ENCODE data around the gene DISP2.

Gene DISP2

DNA sequence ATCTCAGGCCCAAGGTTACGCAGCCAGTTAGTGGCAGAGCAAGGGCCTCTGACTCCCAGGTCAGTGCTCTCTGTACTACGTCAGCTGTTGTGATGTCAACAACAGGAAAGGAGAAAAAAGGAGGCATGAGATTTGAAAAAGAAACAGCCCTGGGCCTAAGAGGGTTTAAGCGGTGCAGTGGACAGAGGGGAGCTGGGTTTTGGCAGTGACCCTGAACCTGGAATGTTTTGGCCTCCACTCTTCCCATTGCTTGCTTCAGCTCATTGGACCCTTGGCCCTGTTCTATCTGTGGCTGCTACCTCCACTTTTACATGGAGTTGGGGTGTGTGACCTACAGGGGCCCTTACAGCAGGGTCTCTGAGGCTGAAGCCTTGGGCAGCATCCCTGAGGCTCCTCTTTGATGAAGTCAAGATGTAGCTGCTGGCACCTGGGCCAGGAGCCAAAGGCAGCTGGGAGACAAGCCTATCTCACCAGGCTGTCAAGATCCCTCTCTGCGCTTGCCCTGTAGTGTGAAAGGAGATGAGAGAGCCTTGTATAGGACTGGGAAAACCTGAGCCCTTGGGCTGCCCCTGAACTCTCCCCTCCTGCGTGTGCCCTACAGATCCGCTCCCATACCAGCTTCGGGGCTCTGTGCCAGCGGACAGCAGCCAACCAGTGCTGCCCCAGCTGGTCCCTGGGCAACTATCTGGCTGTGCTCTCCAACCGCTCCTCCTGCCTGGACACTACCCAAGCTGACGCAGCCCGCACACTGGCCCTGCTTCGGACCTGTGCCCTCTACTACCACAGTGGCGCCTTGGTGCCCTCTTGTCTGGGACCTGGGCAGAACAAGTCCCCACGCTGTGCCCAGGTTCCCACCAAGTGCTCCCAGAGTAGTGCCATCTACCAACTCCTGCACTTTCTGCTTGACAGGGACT is 8.7 kb downstream of the DISP2 start:
- DNase-seq = no peak

DNA sequence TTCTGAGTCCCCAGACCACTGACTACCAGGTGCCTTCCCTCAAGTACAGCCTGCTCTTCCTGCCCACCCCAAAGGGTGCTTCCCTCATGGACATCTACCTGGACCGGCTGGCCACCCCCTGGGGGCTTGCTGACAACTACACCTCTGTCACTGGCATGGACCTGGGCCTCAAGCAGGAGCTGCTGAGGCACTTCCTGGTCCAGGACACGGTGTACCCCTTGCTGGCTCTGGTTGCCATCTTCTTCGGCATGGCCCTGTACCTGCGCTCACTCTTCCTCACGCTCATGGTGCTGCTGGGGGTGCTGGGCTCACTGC is 9.3 kb downstream of the DISP2 start:
- no peak for DNase-seq

DNA sequence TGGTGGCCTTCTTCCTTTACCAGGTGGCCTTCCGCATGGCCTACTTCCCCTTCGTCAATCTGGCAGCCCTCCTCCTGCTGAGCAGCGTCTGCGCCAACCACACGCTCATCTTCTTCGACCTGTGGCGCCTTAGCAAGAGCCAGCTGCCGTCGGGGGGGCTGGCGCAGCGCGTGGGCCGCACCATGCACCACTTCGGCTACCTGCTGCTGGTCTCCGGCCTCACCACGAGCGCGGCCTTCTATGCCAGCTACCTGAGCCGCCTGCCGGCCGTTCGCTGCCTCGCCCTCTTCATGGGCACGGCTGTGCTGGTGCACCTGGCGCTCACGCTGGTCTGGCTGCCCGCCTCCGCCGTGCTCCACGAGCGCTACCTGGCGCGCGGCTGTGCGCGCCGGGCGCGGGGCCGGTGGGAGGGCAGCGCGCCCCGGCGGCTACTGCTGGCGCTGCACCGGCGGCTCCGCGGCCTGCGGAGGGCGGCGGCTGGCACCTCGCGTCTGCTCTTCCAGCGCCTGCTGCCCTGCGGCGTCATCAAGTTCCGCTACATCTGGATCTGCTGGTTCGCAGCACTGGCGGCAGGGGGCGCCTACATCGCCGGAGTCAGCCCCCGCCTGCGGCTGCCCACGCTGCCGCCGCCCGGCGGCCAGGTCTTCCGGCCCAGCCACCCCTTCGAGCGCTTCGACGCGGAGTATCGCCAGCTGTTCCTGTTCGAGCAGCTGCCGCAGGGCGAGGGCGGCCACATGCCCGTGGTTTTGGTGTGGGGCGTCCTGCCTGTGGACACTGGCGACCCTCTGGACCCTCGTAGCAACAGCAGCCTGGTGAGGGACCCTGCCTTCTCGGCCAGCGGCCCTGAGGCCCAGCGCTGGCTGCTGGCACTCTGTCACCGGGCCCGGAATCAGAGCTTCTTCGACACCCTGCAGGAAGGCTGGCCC is 9.9 kb downstream of the DISP2 start:
- DNase-seq = peak; percentile 92

DNA sequence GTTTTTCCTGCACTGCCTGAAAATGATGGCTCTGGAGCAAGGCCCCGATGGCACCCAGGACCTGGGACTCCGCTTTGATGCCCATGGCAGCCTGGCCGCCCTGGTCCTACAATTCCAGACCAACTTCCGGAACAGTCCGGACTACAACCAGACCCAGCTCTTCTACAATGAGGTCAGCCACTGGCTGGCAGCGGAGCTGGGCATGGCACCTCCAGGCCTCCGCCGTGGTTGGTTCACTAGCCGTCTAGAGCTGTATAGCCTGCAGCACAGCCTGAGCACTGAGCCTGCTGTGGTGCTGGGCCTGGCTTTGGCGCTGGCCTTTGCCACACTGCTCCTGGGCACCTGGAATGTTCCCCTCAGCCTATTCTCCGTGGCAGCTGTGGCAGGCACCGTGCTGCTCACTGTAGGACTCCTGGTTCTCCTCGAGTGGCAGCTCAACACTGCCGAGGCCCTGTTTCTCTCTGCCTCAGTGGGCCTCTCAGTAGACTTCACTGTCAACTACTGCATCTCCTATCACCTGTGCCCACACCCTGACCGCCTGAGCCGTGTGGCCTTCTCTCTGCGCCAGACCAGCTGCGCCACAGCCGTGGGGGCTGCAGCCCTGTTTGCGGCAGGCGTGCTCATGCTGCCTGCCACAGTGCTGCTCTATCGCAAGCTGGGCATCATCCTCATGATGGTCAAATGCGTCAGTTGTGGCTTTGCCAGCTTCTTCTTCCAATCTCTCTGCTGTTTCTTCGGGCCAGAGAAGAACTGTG is 10.9 kb downstream of the DISP2 start:
- no peak for DNase-seq

DNA sequence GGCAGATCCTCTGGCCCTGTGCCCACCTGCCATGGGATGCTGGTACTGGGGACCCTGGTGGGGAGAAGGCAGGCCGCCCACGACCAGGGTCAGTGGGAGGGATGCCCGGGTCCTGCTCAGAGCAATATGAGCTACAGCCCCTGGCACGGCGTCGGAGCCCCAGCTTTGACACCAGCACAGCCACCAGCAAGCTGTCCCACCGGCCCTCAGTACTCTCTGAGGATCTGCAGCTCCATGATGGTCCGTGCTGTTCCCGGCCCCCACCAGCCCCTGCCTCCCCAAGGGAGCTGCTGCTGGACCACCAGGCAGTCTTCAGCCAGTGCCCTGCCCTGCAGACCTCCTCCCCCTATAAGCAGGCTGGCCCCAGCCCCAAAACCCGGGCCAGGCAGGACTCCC is 11.5 kb downstream of the DISP2 start:
- no peak for DNase-seq

DNA sequence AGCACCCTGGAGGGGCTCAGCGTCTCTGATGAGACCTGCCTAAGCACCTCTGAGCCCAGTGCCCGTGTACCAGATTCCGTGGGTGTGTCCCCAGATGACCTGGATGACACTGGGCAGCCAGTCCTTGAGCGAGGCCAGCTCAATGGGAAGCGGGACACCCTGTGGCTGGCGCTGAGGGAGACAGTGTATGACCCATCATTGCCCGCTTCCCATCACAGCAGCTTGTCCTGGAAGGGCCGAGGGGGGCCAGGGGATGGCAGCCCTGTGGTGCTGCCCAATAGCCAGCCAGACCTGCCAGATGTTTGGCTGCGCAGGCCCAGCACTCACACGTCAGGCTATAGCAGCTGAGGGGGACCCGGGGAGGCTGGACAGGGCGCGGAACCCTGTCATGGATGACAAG is 12.0 kb downstream of the DISP2 start:
- no peak for DNase-seq

DNA sequence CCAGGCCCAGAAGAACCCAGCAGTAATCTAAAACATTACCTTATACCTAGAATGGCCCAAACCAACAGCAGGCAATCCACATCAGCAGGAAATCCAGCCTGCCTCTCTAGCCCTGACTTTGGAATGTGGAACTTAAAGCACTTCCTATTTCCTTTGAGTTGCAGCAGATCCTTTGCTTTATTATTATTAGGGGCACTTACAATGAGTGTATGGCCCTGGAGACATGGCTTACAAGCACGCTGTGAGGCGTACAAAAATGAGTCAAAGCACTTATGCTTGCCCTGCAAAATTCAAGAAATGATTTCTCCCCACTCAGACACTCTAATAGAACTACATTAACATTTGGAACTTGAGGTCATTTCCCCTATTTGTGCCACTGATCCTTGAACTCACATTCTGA is 15.0 kb downstream of the DISP2 start:
- DNase-seq = peak; percentile 22

DNA sequence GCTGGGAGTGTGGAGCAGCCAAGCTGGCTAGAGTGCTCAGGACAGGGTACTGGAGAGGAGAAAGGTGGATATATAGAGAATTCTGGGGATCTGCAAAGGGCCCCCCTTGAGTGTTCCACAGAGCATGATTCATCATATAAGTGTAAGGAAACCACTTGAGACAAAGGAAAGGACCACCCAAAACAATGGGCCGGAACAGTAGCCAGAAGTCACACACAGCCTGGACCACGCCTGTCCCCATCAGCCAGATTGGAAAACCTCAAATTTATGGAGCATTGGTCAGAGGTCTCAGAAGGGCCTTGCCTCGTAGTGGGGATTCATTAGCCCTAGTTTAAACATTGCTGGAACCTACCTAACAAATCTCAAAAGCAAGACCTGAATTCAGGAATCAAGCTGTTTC is 19.6 kb downstream of the DISP2 start:
- DNase-seq = no peak

DNA sequence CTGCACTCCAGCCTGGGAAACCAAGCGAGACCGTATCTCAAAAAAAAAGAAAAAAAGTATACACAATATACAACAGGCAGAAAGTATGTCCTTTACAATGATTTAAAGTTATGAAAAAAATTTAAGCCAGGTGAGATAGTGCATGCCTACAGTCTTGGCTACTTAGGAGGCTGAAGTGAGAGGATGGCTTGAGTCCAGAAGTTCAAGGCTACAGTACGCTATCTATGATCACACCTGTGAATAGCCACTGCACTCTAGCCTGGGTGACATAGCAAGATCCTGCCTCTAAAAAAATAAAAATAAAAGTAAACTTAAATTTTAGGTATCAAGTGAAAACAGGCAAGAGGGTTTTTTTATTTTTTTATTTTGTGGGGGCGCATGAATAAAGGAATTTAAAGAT is 21.4 kb downstream of the DISP2 start:
- DNase-seq = no peak

DNA sequence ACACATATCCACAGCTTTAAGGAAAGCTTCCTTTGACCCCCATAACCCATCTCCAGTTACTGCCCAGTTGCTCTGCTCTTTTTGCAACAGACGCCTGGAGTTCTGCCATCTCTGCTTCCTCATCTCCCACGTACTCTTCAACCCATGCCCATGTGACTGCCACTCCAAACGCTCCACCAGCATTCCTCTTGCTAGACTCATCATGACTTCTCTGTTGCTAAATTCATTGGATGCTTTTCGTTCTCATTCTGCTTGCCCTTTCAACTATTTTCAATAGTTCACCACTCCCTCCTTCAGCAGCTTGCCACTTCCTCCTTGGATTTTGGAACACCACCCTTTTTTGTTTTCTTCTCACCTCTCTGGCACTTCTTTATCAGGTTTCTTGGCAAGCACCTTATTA is 21.8 kb downstream of the DISP2 start:
- peak; percentile 95 for DNase-seq

DNA sequence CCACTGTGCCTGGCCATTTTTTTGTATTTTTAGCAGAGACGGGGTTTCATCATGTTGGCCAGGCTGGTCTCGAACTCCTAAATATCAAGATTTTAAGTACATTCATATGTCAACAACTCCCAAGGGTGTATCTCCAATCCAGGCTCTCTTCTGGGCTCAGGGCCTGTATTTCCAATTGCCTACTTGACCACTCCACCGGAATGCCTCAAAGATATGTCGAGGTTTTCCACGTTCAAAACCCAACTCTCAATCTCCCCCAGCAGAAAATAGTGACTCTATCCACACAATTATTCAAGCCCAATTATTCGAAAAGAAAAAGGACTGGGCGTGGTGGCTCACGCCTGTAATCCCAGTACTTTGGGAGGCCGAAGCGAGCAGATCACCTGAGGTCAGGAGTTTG is 22.6 kb downstream of the DISP2 start:
- no peak for DNase-seq

DNA sequence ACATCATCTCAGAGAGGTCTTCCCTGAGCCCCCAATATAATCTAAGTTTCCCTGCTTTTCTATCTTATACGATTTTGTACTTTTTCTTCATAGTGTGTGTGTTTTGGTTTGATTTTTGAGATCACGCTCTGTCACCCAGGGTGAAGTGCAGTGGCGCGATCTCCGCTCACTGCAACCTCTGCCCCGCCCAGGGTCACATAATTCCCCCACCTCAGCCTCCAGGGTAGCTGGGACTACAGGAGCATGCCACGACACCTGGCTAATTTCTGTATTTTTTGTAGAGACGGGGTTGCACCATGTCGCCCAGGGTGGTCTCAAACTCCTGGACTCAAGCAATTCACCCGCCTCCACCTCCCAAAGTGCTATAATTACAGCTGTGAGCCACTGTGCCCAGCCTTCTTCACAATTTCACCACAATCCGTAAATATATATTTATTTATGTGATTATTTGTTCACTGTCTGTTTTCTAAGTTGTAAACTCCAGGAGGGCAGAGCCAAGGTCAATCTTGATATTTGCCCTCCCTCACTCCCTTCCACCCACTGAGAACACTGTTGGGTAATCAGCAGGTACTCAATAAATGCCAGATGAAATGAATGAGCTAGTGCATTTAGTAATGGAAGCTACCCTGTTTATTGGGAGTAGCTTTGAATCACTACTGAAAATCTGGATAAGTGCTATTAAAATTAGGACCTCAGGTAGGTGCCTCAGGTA is 24.0 kb downstream of the DISP2 start:
- DNase-seq = no peak

DNA sequence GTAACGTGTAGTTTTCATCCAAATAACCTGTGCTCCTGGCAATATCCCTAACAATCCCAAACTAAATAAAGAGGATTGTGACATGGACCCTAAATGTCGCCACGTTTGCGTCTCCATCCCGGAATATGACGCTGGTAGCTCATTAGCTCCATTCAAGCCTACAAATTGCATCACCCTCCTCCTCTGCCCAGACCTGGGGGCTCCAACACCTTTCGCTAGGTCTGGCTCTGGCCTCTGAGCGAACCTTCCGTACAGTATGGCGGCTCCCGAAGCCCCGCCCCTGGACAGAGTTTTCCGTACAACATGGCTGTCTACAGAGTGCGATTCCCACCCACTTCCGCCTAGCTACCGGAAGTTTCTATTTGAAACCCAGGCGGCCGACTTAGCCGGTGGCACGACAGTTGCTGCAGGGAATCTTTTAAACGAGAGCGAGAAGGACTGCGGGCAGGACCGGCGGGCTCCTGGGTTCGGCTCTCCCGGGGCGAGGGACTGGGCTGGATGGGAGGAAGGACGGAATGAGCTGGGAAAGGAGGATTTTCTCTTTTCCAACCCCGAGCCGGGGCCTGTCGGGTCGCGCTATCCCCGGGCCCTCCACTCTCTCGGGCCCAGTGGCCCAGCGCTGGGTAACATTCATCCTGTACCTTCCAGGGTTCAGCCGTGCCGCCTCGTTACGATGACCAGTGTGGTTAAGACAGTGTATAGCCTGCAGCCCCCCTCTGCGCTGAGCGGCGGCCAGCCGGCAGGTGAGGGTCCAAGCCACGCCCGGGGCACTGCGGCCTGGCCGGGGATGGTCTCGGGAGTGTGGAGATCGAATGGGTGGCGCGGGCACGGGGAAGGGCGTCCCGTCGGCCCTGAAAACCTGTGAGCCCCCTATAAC is 24.8 kb downstream of the DISP2 start, which contains the start of gene KNSTRN:
Gene KNSTRN (plus strand): TSS at position 142 of the 877 bp plus-strand sequence. CDS start 115 bp downstream, at position 257.
- peak; percentile 93 for DNase-seq

DNA sequence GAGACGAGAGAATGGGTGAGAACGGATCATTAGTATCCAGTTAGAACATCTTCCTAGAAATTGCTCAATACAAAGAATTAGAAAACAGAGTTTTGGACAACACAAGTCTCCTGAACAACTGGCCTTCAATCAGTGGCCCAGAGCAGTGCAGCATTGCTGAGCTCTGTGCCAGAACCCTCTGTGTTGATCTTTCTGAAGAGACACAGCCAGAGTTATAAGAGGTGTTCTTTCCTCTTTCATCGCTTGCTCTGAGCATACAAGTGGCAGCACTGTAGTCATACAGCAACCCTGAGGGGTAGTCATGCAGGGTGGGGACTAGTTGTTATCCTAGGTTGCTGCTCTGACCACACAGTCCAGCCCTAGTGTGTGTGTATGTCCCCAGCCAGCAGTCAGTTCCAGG is 28.5 kb downstream of the DISP2 start:
- no peak for DNase-seq

DNA sequence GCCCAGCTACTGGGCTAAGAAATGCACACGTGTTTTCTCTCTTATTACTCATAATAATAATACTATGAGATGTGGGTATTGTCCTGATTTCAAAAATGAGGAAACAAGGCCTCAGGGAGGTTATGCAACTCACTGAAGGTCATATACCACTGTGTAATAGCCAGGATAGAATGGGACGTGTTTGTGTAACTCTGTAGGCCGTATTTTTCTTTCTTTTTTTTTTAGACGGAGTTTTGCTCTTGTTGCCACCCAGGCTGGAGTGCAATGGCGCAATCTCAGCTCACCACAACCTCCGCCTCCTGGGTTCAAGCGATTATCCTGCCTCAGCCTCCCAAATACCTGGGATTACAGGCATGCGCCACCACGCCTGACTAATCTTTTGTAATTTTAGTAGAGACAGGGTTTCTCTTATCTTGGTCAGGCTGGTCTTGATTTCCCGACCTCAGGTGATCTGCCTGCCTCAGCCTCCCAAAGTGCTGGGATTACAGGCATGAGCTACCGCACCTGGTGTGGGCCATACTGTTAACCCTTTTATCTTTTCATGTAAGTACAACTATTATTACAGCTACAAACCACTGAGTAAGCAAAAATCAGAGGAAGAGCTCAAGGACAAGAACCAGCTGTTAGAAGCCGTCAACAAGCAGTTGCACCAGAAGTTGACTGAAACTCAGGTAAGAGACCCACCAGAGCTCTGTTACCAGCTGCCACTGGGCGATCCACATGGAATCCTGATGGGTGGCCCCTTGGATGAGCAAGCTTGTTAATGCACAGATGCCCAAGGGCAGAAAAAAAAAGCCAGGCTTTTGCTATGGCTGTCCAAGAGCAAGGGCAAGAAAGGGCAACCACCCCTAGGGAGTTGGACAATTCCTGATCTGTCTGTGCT is 31.2 kb downstream of the DISP2 start:
- no peak for DNase-seq

DNA sequence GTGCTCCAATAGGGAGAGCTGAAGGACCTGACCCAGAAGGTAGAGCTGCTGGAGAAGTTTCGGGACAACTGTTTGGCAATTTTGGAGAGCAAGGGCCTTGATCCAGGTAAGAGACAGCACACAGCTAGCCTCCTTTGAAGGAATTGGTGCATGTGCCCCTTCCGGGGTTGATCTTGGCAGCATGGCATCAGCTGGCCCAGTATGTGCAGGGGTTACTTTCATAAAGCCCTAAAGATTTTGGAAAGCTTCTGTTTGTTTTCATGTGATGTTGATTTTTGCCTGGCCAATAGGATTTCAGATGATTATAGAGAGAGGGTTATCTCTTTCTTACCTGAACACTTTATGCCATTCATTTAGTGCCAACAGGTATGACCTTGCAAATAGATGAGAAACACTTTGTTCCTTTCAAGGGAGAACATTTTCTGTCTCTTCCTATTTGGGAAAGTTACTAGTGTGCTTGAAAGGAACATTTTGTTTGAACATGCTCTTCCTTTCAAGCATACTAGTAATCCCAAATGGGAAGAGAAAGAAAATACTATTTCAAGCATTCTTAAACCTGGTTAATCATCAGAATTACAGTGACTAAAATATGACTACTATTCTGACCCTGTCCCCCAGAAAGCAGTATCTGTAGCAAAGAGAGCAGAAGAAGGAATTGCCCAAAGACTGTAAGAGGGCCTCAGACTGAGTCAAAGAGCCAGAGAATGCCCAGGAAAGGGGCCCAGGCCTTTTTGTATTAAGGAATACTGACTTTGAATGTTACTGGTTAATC is 32.0 kb downstream of the DISP2 start:
- DNase-seq = no peak

DNA sequence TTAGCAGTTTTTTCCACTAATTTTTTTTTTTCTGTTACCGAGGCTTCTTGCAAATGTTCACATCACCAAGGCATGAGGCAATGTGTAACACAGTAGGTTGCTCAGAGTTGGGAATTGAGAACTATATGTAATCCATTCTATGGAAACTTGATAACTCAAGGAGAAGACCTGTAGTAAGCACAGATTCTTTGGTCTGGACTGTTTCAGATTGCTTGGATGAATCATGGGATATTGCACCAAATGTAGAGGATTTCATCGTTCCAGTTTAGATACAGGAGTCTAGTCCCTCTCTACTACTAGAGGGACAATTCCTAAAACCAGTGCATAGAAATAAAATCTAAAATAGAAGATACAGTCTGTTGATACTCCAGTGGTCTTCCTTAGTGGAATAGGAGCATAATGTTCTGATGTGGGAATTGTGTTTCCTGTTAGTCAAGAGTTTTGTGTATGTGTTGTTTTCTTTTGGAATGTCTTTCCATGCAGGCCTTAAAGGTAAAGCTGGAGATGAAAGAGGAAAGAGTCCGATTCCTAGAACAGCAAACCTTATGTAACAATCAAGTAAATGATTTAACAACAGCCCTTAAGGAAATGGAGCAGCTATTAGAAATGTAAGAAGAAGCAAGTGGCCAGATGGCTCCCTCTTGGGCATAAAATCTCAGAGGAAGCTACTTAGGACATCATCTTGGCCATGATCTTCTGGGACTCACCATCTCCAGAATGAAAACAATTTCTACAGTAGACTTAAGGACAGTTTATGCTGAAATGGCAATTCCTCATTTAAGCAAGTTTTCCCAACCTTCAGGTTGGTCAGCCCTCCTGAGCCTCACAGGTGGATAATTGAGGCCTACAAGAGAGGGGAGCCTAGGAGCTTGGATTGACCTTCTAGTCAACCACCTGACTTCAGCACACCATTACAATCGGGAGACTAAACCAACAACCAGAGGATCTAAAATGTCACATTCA is 35.2 kb downstream of the DISP2 start:
- no peak for DNase-seq

DNA sequence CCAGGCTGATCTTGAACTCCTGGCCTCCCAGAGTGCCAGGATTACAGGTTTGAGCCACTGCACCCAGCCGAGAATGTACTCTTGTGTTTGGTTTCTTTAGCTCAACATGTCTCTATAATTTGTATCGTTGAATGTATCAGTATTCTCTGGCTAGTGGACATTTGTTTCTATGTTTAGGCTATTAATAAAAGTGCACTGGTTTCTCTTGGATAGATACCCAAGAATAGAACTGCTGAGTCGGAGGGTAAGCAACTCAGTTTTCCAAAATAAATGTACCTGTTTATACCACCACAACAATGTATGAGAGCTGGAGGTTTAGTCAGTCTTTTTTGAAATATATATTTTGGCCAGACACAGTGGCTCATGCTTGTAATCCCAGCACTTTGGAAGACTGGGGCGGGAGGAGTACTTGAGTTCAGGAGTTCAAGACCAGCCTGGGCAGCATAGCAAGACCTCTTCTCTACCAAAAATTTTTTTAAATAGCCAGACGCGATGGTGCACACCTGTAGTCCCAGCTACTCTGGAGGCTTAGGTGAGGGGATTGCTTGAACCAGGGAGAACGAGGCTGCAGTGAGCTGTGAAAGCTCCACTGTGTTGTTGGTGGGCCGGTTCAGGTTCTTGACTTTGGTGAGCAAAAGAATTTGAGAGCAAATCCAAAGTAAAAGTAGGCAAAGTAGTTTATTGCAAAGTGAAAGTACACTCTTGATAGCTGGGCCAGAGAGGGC is 39.8 kb downstream of the DISP2 start:
- DNase-seq = no peak
